ENCODE measurements around the gene FRMD4A. TPM values are rescaled to one million over a fixed set of nuclear protein-coding genes. Genes with fewer than 3 reads are reported as not detected.

FRMD4A gene
- total and polyA plus RNA-seq, 2 experiments from 2014 or later: 11.9 to 17.5 TPM

- DNase-seq: no peak
Measured at GRCh38 chr10:14366760-14367159, 36.0 kb upstream of the FRMD4A start.

GRCh38 chr10:14365266-14365665 lies 34.5 kb upstream of the FRMD4A start:
- Histone ChIP-seq H3K36me3 (ENCODE audit: low read depth) (no peaks in the 10 kb centered on the region), H3K4me1 (ENCODE audit: insufficient read depth) (no peaks in the 10 kb centered on the region), H3K4me2 (ENCODE audit: unreplicated experiment) (no peak overlapping the region), H3F3A (ENCODE audit: insufficient read depth) (no peaks in the 10 kb centered on the region), H3K4me3 (no peak overlapping the region), H2AFZ (no peak overlapping the region), H3K9me2 (ENCODE audit: insufficient read depth) (no peaks in the 10 kb centered on the region), H3K79me2 (ENCODE audit: insufficient read depth) (no peaks in the 10 kb centered on the region), H3K27ac (no peak overlapping the region), H3K27me3 (replicated peaks; ENCODE audit: insufficient read depth) (peaks cover 17% of the 10 kb centered on the region), H3K9me3 (ENCODE audit: low read depth) (no peaks in the 10 kb centered on the region), H4K20me1 (ENCODE audit: insufficient read depth) (no peaks in the 10 kb centered on the region), H3K9ac (no peak overlapping the region)
- in situ Hi-C loops (cut with MboI): no loop called here
- TF ChIP-seq EZH2phosphoT487 (IDR thresholded peaks at IDR 0.05; ENCODE audit: insufficient read depth, low read depth): no peak
- no peak for TF ChIP-seq EZH2 (IDR thresholded peaks at IDR 0.05; ENCODE audit: insufficient read depth, poor library complexity, severe bottlenecking)
- no peak for DNase-seq
- 74 to 78% methylated on average over 6 of the region's 6 CpGs for WGBS, 2 experiments (ENCODE audit: low coverage in 1 of 2, low lambda C conversion rate in 2 of 2, missing lambda C conversion rate in 2 of 2)

More at GRCh38 chr10:14366760-14367159, 36.0 kb upstream of the FRMD4A start:
- no peaks in the 10 kb centered on the region for H3K79me2 ChIP-seq (ENCODE audit: insufficient read depth)
- H3K9me3 ChIP-seq (ENCODE audit: low read depth): no peaks in the 10 kb centered on the region
- WGBS, 2 experiments (ENCODE audit: low coverage in 1 of 2, low lambda C conversion rate in 2 of 2, missing lambda C conversion rate in 2 of 2): 93 to 94% methylated on average over 1 of the region's 1 CpG
- H3K9ac ChIP-seq: no peak overlapping the region
- TF ChIP-seq EZH2 (IDR thresholded peaks at IDR 0.05; ENCODE audit: insufficient read depth, poor library complexity, severe bottlenecking) (no peak), EZH2phosphoT487 (IDR thresholded peaks at IDR 0.05; ENCODE audit: insufficient read depth, low read depth) (no peak)
- no peak overlapping the region for H3K27ac ChIP-seq
- no peaks in the 10 kb centered on the region for H3K9me2 ChIP-seq (ENCODE audit: insufficient read depth)
- H3F3A ChIP-seq (ENCODE audit: insufficient read depth): no peaks in the 10 kb centered on the region
- no peaks in the 10 kb centered on the region for H4K20me1 ChIP-seq (ENCODE audit: insufficient read depth)
- H2AFZ ChIP-seq: no peak overlapping the region
- peaks cover 30% of the 10 kb centered on the region for H3K27me3 ChIP-seq (replicated peaks; ENCODE audit: insufficient read depth)
- no peaks in the 10 kb centered on the region for H3K4me1 ChIP-seq (ENCODE audit: insufficient read depth)
- H3K4me2 ChIP-seq (ENCODE audit: unreplicated experiment): no peak overlapping the region
- H3K36me3 ChIP-seq (ENCODE audit: low read depth): no peaks in the 10 kb centered on the region
- no peak overlapping the region for H3K4me3 ChIP-seq
- in situ Hi-C loops (cut with MboI): no loop called here

GRCh38 chr10:14362104-14362503 lies 31.4 kb upstream of the FRMD4A start:
- no peaks in the 10 kb centered on the region for H3K9me2 ChIP-seq (ENCODE audit: insufficient read depth)
- no peaks in the 10 kb centered on the region for H3K4me1 ChIP-seq (ENCODE audit: insufficient read depth)
- H4K20me1 ChIP-seq (ENCODE audit: insufficient read depth): no peaks in the 10 kb centered on the region
- no peaks in the 10 kb centered on the region for H3K79me2 ChIP-seq (ENCODE audit: insufficient read depth)
- no peaks in the 10 kb centered on the region for H3K9me3 ChIP-seq (ENCODE audit: low read depth)
- no peaks in the 10 kb centered on the region for H3F3A ChIP-seq (ENCODE audit: insufficient read depth)
- H3K27ac ChIP-seq: no peak overlapping the region
- in situ Hi-C loops (cut with MboI): no loop called here
- H3K4me2 ChIP-seq (ENCODE audit: unreplicated experiment): no peak overlapping the region
- H3K27me3 ChIP-seq (replicated peaks; ENCODE audit: insufficient read depth): peaks cover 3% of the 10 kb centered on the region
- no peaks in the 10 kb centered on the region for H3K36me3 ChIP-seq (ENCODE audit: low read depth)
- TF ChIP-seq EZH2phosphoT487 (IDR thresholded peaks at IDR 0.05; ENCODE audit: insufficient read depth, low read depth) (no peak), EZH2 (IDR thresholded peaks at IDR 0.05; ENCODE audit: insufficient read depth, poor library complexity, severe bottlenecking) (no peak)
- H3K9ac ChIP-seq: no peak overlapping the region
- H2AFZ ChIP-seq: no peak overlapping the region
- H3K4me3 ChIP-seq: no peak overlapping the region
- no peak for DNase-seq

GRCh38 chr10:14360961-14361360 lies 30.2 kb upstream of the FRMD4A start:
- Histone ChIP-seq H3K9me2 (ENCODE audit: insufficient read depth) (no peaks in the 10 kb centered on the region), H3K9ac (no peak overlapping the region), H3K4me2 (ENCODE audit: unreplicated experiment) (no peak overlapping the region), H3K36me3 (ENCODE audit: low read depth) (no peaks in the 10 kb centered on the region), H3K27me3 (replicated peaks; ENCODE audit: insufficient read depth) (peaks cover 7% of the 10 kb centered on the region), H2AFZ (no peak overlapping the region), H3F3A (ENCODE audit: insufficient read depth) (no peaks in the 10 kb centered on the region), H3K9me3 (ENCODE audit: low read depth) (no peaks in the 10 kb centered on the region), H3K4me3 (no peak overlapping the region), H3K27ac (no peak overlapping the region), H3K79me2 (ENCODE audit: insufficient read depth) (no peaks in the 10 kb centered on the region), H4K20me1 (ENCODE audit: insufficient read depth) (no peaks in the 10 kb centered on the region), H3K4me1 (ENCODE audit: insufficient read depth) (no peaks in the 10 kb centered on the region)
- TF ChIP-seq EZH2 (IDR thresholded peaks at IDR 0.05; ENCODE audit: insufficient read depth, poor library complexity, severe bottlenecking) (no peak), EZH2phosphoT487 (IDR thresholded peaks at IDR 0.05; ENCODE audit: insufficient read depth, low read depth) (no peak)
- WGBS, 2 experiments (ENCODE audit: low coverage in 1 of 2, low lambda C conversion rate in 2 of 2, missing lambda C conversion rate in 2 of 2): 48 to 56% methylated on average over 1 of the region's 1 CpG
- DNase-seq: no peak
- in situ Hi-C loops (cut with MboI): no loop called here

- Histone ChIP-seq H4K20me1 (ENCODE audit: insufficient read depth) (no peaks in the 10 kb centered on the region), H3K4me2 (ENCODE audit: unreplicated experiment) (no peak overlapping the region), H3K27me3 (replicated peaks; ENCODE audit: insufficient read depth) (peaks cover 7% of the 10 kb centered on the region), H3K79me2 (ENCODE audit: insufficient read depth) (no peaks in the 10 kb centered on the region), H3K4me3 (no peak overlapping the region), H3K9me3 (ENCODE audit: low read depth) (no peaks in the 10 kb centered on the region), H3K36me3 (ENCODE audit: low read depth) (no peaks in the 10 kb centered on the region), H3F3A (ENCODE audit: insufficient read depth) (no peaks in the 10 kb centered on the region), H3K27ac (no peak overlapping the region), H2AFZ (no peak overlapping the region), H3K4me1 (ENCODE audit: insufficient read depth) (no peaks in the 10 kb centered on the region), H3K9me2 (ENCODE audit: insufficient read depth) (no peaks in the 10 kb centered on the region), H3K9ac (no peak overlapping the region)
- TF ChIP-seq EZH2phosphoT487 (IDR thresholded peaks at IDR 0.05; ENCODE audit: insufficient read depth, low read depth): no peak
- in situ Hi-C loops (cut with MboI): no loop called here
- WGBS, 2 experiments (ENCODE audit: low coverage in 1 of 2, low lambda C conversion rate in 2 of 2, missing lambda C conversion rate in 2 of 2): 19 to 24% methylated on average over 4 of the region's 4 CpGs
- no peak for DNase-seq
Measured at GRCh38 chr10:14360515-14360914, 29.8 kb upstream of the FRMD4A start.
